IMR-90 (cell line): ENCODE measurements around the gene ELFN1. TPM values are rescaled to one million over a fixed set of nuclear protein-coding genes. Genes with fewer than 3 reads are reported as not detected.

Experiments
- ATAC-seq: fragments of 200-7000 bp; cut with Tn5 transposase; 2 replicates; pipeline ENCODE4 v1.9.1; 2020; ENCODE audit warnings: low read depth, mild to moderate bottlenecking, moderate library complexity
- BruUV-seq: library from RNA; stranded (reverse); fragments of 400-500 nt; replicated peaks from 2 replicates; lab custom pipeline; 2021; lab: Mats Ljungman, UMichigan
- CTCF ChIA-PET: fragments of 300-600 bp; formaldehyde crosslinking; extraction: SDS; loops from one replicate; lab custom pipeline; 2021; ENCODE audit warnings: antibody characterized with exemption; lab: Yijun Ruan, JAX
- POLR2A ChIA-PET: fragments of 300-600 bp; sonication (Branson Sonifier 250); formaldehyde crosslinking; loops from one replicate; lab custom pipeline; 2022; ENCODE audit warnings: antibody characterized with exemption; ENCODE audit not compliant: unreplicated experiment; lab: Charles Lee
- DNase-seq: peaks from one replicate; pipeline ENCODE4 v3.0.0; 2013
- H2AFZ ChIP-seq: replicated peaks from 2 replicates; pipeline ENCODE3; 2013; ENCODE audit warnings: low read length, mild to moderate bottlenecking; ENCODE audit not compliant: poor library complexity
- H2AK5ac ChIP-seq: 2 replicates; pipeline ENCODE4 v1.6.1; 2013; ENCODE audit warnings: low read depth, low read length, inconsistent platforms
- H2AK9ac ChIP-seq: replicated peaks from 2 replicates; pipeline ENCODE3; 2013; ENCODE audit warnings: mild to moderate bottlenecking, low read depth, low read length, moderate library complexity; ENCODE audit not compliant: poor library complexity
- H2BK120ac ChIP-seq: 2 replicates; pipeline ENCODE4 v1.6.1; 2013; ENCODE audit warnings: low read depth, low read length, inconsistent platforms
- H2BK15ac ChIP-seq: 3 replicates; pipeline ENCODE4 v1.6.1; 2013; ENCODE audit warnings: low read depth, low read length, inconsistent platforms
- H2BK20ac ChIP-seq: 2 replicates; pipeline ENCODE4 v1.6.1; 2013; ENCODE audit warnings: low read depth, mild to moderate bottlenecking, inconsistent platforms, low read length, moderate library complexity
- H2BK5ac ChIP-seq: 2 replicates; pipeline ENCODE4 v1.6.1; 2013; ENCODE audit warnings: mild to moderate bottlenecking, low read depth, low read length, inconsistent platforms; ENCODE audit not compliant: poor library complexity, severe bottlenecking
- H3K14ac ChIP-seq: replicated peaks from 2 replicates; pipeline ENCODE4 v1.6.1; 2013; ENCODE audit warnings: low read depth, low read length, inconsistent platforms
- H3K18ac ChIP-seq: 2 replicates; pipeline ENCODE4 v1.6.1; 2013; ENCODE audit warnings: low read depth, low read length, control low read depth
- H3K23ac ChIP-seq: 2 replicates; pipeline ENCODE4 v1.6.1; 2013; ENCODE audit warnings: low read depth, low read length, inconsistent platforms
- H3K27ac ChIP-seq: 2 replicates; pipeline ENCODE4 v1.5.1; 2013; ENCODE audit warnings: mild to moderate bottlenecking, control low read depth, low read length; ENCODE audit not compliant: insufficient read depth
- H3K27me3 ChIP-seq: 2 replicates; pipeline ENCODE4 v1.6.1; 2013; ENCODE audit warnings: low read length; ENCODE audit not compliant: control insufficient read depth, insufficient read depth
- H3K36me3 ChIP-seq: 2 replicates; pipeline ENCODE4 v1.6.1; 2013; ENCODE audit warnings: low read length, mixed read lengths; ENCODE audit not compliant: control insufficient read depth, insufficient read depth
- H3K4ac ChIP-seq: 2 replicates; pipeline ENCODE4 v1.6.1; 2013; ENCODE audit warnings: low read depth, low read length, inconsistent platforms
- H3K4me1 ChIP-seq: 2 replicates; pipeline ENCODE4 v1.6.1; 2013; ENCODE audit warnings: low read length, mixed read lengths; ENCODE audit not compliant: control insufficient read depth, insufficient read depth
- H3K4me2 ChIP-seq: 2 replicates; pipeline ENCODE4 v1.6.1; 2013; ENCODE audit warnings: low read depth, mild to moderate bottlenecking, control low read depth, low read length, moderate library complexity
- H3K4me3 ChIP-seq: 2 replicates; pipeline ENCODE4 v1.5.1; 2013; ENCODE audit warnings: low read depth, mild to moderate bottlenecking, control low read depth, low read length, moderate library complexity; ENCODE audit not compliant: insufficient read depth
- H3K56ac ChIP-seq: 2 replicates; pipeline ENCODE4 v1.6.1; 2013; ENCODE audit warnings: low read length, inconsistent platforms; ENCODE audit not compliant: insufficient read depth; ENCODE audit errors: extremely low read depth
- H3K79me1 ChIP-seq, 2 experiments: 2 replicates each; pipeline ENCODE4 v1.6.1; 2013; ENCODE audit warnings: low read length in 2 of 2, inconsistent platforms in 1 of 2, low read depth in 1 of 2
- H3K9ac ChIP-seq: 2 replicates; pipeline ENCODE4 v1.6.1; 2013; ENCODE audit warnings: low read depth, low read length, control low read depth
- H3K9me1 ChIP-seq: 2 replicates; pipeline ENCODE4 v1.6.1; 2013; ENCODE audit warnings: low read length, inconsistent platforms; ENCODE audit not compliant: insufficient read depth
- H3K9me3 ChIP-seq: 2 replicates; pipeline ENCODE4 v1.6.1; 2013; ENCODE audit warnings: low read length; ENCODE audit not compliant: control insufficient read depth, insufficient read depth
- H4K20me1 ChIP-seq: 2 replicates; pipeline ENCODE4 v1.6.1; 2013; ENCODE audit warnings: low read length, inconsistent platforms; ENCODE audit not compliant: insufficient read depth
- H4K5ac ChIP-seq: 2 replicates; pipeline ENCODE4 v1.6.1; 2013; ENCODE audit warnings: mild to moderate bottlenecking, low read depth, low read length, control low read depth
- H4K8ac ChIP-seq, 2 experiments: 2 replicates each; pipeline ENCODE4 v1.6.1; 2013; ENCODE audit warnings: low read depth in 2 of 2, low read length in 2 of 2, control low read depth in 1 of 2, inconsistent platforms in 1 of 2
- H4K91ac ChIP-seq: 2 replicates; pipeline ENCODE4 v1.6.1; 2013; ENCODE audit warnings: low read depth, low read length, inconsistent platforms; ENCODE audit not compliant: insufficient read depth
- BHLHE40 ChIP-seq: fragments of 150-350 bp; IDR thresholded peaks from 2 replicates; pipeline ENCODE4 v1.6.1; 2016; ENCODE audit warnings: mild to moderate bottlenecking, low read depth, low read length
- CTCF ChIP-seq: conservative IDR thresholded peaks from 2 replicates; pipeline ENCODE4 v1.5.1; 2012; ENCODE audit warnings: mild to moderate bottlenecking, low read depth, low read length, improper control_type of control experiment
- MAZ ChIP-seq: IDR thresholded peaks from 2 replicates; pipeline ENCODE4 v1.6.1; 2012; ENCODE audit warnings: low read depth, mild to moderate bottlenecking, low read length, improper control_type of control experiment, moderate library complexity, borderline replicate concordance
- NFE2L2 ChIP-seq: fragments of 150-350 bp; IDR thresholded peaks from 2 replicates; pipeline ENCODE4 v1.6.1; 2016; ENCODE audit warnings: low read depth, mild to moderate bottlenecking, low read length
- WGBS, 2 experiments: methylation state at CpG; one replicate each; pipeline versions ENCODE4 v1.1.5 to v1.1.7; 2013; ENCODE audit warnings: missing lambda C conversion rate in 2 of 2; ENCODE audit not compliant: insufficient read length in 1 of 2; ENCODE audit errors: extremely low coverage in 2 of 2; 5-methylcytosine and 5-hydroxymethylcytosine counted together
- dilution Hi-C: fragments of 300-500 bp; cut with HindIII; formaldehyde crosslinking; loops from one replicate; pipeline ENCODE4 v1.14.3; 2018; ENCODE audit warnings: low sequenced_read_pairs; ENCODE audit not compliant: unreplicated experiment
- in situ Hi-C: fragments of 300-500 bp; cut with MboI; formaldehyde crosslinking; loops from 3 replicates; pipeline ENCODE4 v1.14.3; 2019; ENCODE audit warnings: low sequenced_read_pairs, inconsistent platforms, mixed read lengths
- intact Hi-C: fragments of 100-400 bp; cut with micrococcal nuclease; formaldehyde crosslinking; loops from 2 replicates; pipeline ENCODE4 v1.10.0; 2022
- polyA plus RNA-seq, 3 experiments: library from polyadenylated mRNA; depleted of rRNA; stranded (reverse); fragments of >200 nt; gene quantifications; 2 replicates each; pipeline ENCODE4 v1.2.3, GENCODE V29; 2012; ENCODE audit warnings: low replicate concordance in 1 of 3
- total RNA-seq: library from RNA; depleted of rRNA; stranded (reverse); fragments of >200 nt; gene quantifications from 2 replicates; pipeline ENCODE4 v1.2.3, GENCODE V29; 2012

The ELFN1 gene
- total and polyA plus RNA-seq, 2 of the 4 experiments (the other 2 are of a cell fraction) = 1.6 to 5.2 TPM

- 29% methylated on average over 17 of the region's 30 CpGs; no CpG with 5 or more reads in 1 of the 2 experiments for WGBS, 2 experiments
- H2AK9ac ChIP-seq = no peak overlapping the region
- no peak overlapping the region for H3K23ac ChIP-seq
- DNase-seq = no peak
- H3K4me2 ChIP-seq = no peak overlapping the region
- no peak overlapping the region for H3K9ac ChIP-seq
- H2BK15ac ChIP-seq = no peak overlapping the region
- in situ Hi-C loops = no loop called here
- H3K56ac ChIP-seq = no peak overlapping the region
- peaks cover 0 to 2% of the 10 kb centered on the region in 2 experiments; a peak in 1 of 4 replicates for H3K79me1 ChIP-seq
- no peak overlapping the region for H2BK20ac ChIP-seq
- no peaks in the 10 kb centered on the region for H3K9me1 ChIP-seq
- H3K4me3 ChIP-seq = no peak overlapping the region
- no peak overlapping the region for H3K18ac ChIP-seq
- TF ChIP-seq CTCF (no peak), BHLHE40 (no peak), MAZ (no peak), NFE2L2 (no peak)
- H3K36me3 ChIP-seq = no peaks in the 10 kb centered on the region
- dilution Hi-C loops = no loop called here
- no peak overlapping the region for H2AK5ac ChIP-seq
- ChIA-PET POLR2A (no interaction called here), CTCF (no interaction called here)
- peaks cover 26% of the 10 kb centered on the region for H3K27me3 ChIP-seq
- no peak overlapping the region for H4K91ac ChIP-seq
- no peak overlapping the region for H2AFZ ChIP-seq
- no peak overlapping the region for H2BK120ac ChIP-seq
- no peaks in the 10 kb centered on the region for H3K4me1 ChIP-seq
- H3K14ac ChIP-seq = no peak overlapping the region
- no peaks in the 10 kb centered on the region for H3K9me3 ChIP-seq
- no peaks in the 10 kb centered on the region; the same call in none of the 2 replicates for H4K20me1 ChIP-seq
- no peak overlapping the region for H3K27ac ChIP-seq
- no peak overlapping the region for H2BK5ac ChIP-seq
- no peak overlapping the region for H3K4ac ChIP-seq
- BruUV-seq = no TSS peak
- intact Hi-C loops = no loop called here
- no peak overlapping the region for H4K5ac ChIP-seq
- no peak overlapping the region for H4K8ac ChIP-seq
- ATAC-seq = 0 out of 2 replicates have a peak, but pooled peaks have one; percentile 17
Observed at GRCh38 chr7:1675673-1676549, 5.8 kb downstream of the ELFN1 start.
